Upper lobe of left lung (tissue), 4 donors: Measurements from ENCODE around the gene SUCLG2.

Source experiments
- CTCF ChIP-seq, 6 experiments: fragments of 450-650 bp in 4 of 6; fragments of 200-600 bp in 2 of 6; sonication (generic) in 2 of 6; IDR thresholded peaks; one replicate each; pipeline ENCODE4 v1.5.1; 2016 to 2019; ENCODE audit warnings: antibody characterized with exemption in 6 of 6
- EP300 ChIP-seq, 4 donors: sonication (generic); formaldehyde crosslinking; IDR thresholded peaks; one replicate each; pipeline ENCODE4 v1.5.1; 2017; ENCODE audit warnings: antibody characterized with exemption in 4 of 4, control low read depth in 2 of 4
- POLR2AphosphoS5 ChIP-seq, 2 donors: sonication (generic); formaldehyde crosslinking; IDR thresholded peaks; one replicate each; pipeline ENCODE4 v1.5.1; 2017; ENCODE audit warnings: antibody characterized with exemption in 2 of 2

- TF ChIP-seq POLR2AphosphoS5 (IDR thresholded peaks at IDR 0.05) = no peak
- no peak for TF ChIP-seq CTCF (IDR thresholded peaks at IDR 0.05)
- TF ChIP-seq EP300 (IDR thresholded peaks at IDR 0.05) = no peak
Measured at GRCh38 chr3:67509471-67510075, 144.8 kb downstream of the SUCLG2 start.
